ENCODE results near the gene UPF3A. TPM values are rescaled to one million over a fixed set of nuclear protein-coding genes. Genes with fewer than 3 reads are reported as not detected.

Gene UPF3A, protein sequence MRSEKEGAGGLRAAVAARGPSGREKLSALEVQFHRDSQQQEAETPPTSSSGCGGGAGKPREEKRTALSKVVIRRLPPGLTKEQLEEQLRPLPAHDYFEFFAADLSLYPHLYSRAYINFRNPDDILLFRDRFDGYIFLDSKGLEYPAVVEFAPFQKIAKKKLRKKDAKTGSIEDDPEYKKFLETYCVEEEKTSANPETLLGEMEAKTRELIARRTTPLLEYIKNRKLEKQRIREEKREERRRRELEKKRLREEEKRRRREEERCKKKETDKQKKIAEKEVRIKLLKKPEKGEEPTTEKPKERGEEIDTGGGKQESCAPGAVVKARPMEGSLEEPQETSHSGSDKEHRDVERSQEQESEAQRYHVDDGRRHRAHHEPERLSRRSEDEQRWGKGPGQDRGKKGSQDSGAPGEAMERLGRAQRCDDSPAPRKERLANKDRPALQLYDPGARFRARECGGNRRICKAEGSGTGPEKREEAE
- total RNA-seq: 25.4 and 28.2 TPM in 2 replicates

GRCh38 chr13:114281351-114282040 lies at the start of gene UPF3A:
UPF3A (plus strand) TSS chr13:114281601; CDS start chr13:114281640, 39 bp downstream.

GRCh38 chr13:114234645-114235421 lies 46.6 kb upstream of the UPF3A start, which contains the start of gene CDC16:
CDC16 (plus strand) TSS chr13:114234897; CDS start chr13:114235085, 188 bp downstream.

GRCh38 chr13:114314074-114314912 lies 32.9 kb downstream of the UPF3A start, which contains the start of gene CHAMP1:
CHAMP1 (plus strand) TSS chr13:114314503; CDS start chr13:114323843, 9,340 bp downstream.

Small RNAs within 50 kb of the gene (small RNA-seq; reads per million reads assigned to genes)
- 0.49 reads per million for gene MIR4502
- gene MIR548AR: not detected

Other genes with a start within 250 kb of the UPF3A start
- 59.1 and 74.8 TPM in 2 replicates for gene RASA3, start 149.0 kb upstream of the UPF3A start, total RNA-seq
- not detected in 2 replicates for gene CFAP97D2, start 102.3 kb upstream of the UPF3A start, total RNA-seq
- 51.7 and 59.2 TPM in 2 replicates for gene CDC16, start 46.7 kb upstream of the UPF3A start, total RNA-seq
- gene CHAMP1, start 32.9 kb downstream of the UPF3A start, total RNA-seq: 15.4 TPM in 2 replicates

Data from hair follicle dermal papilla cell (primary cell).